Measurements from ENCODE around the gene SOX6. TPM values are rescaled to one million over a fixed set of nuclear protein-coding genes. Genes with fewer than 3 reads are reported as not detected.
"Not testable (repeated sequence)": the region's sequence is repeated elsewhere in the genome, so short reads cannot be mapped to it uniquely, and the experiment has no call there.

SOX6 gene
- total RNA-seq, 3 donors from 2014 or later = 2.0 to 8.0 (median 7.9) TPM

- Histone ChIP-seq H3K36me3 (peaks cover 3% of the 10 kb centered on the region), H3K27ac (no peak overlapping the region), H3K4me3 (no peak overlapping the region), H3K9me3 (no peaks in the 10 kb centered on the region), H3K27me3 (no peaks in the 10 kb centered on the region), H3K4me1 (no peaks in the 10 kb centered on the region)
- TF ChIP-seq POLR2A (IDR thresholded peaks at IDR 0.05) (no peak), POLR2AphosphoS5 (IDR thresholded peaks at IDR 0.05) (no peak)
- TF ChIP-seq, protein P1, sequence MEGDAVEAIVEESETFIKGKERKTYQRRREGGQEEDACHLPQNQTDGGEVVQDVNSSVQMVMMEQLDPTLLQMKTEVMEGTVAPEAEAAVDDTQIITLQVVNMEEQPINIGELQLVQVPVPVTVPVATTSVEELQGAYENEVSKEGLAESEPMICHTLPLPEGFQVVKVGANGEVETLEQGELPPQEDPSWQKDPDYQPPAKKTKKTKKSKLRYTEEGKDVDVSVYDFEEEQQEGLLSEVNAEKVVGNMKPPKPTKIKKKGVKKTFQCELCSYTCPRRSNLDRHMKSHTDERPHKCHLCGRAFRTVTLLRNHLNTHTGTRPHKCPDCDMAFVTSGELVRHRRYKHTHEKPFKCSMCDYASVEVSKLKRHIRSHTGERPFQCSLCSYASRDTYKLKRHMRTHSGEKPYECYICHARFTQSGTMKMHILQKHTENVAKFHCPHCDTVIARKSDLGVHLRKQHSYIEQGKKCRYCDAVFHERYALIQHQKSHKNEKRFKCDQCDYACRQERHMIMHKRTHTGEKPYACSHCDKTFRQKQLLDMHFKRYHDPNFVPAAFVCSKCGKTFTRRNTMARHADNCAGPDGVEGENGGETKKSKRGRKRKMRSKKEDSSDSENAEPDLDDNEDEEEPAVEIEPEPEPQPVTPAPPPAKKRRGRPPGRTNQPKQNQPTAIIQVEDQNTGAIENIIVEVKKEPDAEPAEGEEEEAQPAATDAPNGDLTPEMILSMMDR (IDR thresholded peaks at IDR 0.05) = no peak
- intact Hi-C loops (cut with DNase I; ENCODE audit: low total_unique reads) = no loop called here
- no peak for DNase-seq (ENCODE audit: low spot score in 2 of 2)
Observed at GRCh38 chr11:16382638-16383380, 26.5 kb upstream of the SOX6 start.

DNA sequence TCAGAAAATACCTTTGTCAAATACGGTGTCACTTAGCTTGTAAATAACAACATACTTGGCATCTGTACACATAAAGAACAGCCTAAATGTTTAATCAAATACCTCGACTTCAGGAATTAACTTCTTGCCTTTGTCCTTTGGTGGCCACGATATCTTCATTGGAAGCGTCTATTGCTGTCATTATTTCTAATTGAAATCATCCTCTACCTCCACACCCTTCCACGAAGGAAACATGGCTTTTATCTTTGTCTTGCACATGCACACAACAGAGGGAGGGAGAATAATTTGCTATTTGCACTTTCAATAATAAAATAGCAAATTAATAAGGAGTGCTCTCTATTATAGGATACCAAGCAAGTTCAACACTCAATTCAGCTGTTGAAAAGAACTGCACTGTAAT, 25.8 kb upstream of the SOX6 start:
- H3K4me3 ChIP-seq = no peak overlapping the region
- H3K9me3 ChIP-seq = no peaks in the 10 kb centered on the region
- H3K27ac ChIP-seq = no peak overlapping the region
- intact Hi-C loops (cut with DNase I; ENCODE audit: low total_unique reads) = no loop called here
- TF ChIP-seq POLR2A (IDR thresholded peaks at IDR 0.05) = no peak
- TF ChIP-seq, protein P1 (IDR thresholded peaks at IDR 0.05) = no peak
- TF ChIP-seq POLR2AphosphoS5 (IDR thresholded peaks at IDR 0.05) = no peak
- no peak for DNase-seq (ENCODE audit: low spot score in 2 of 2)
- peaks cover 3% of the 10 kb centered on the region for H3K36me3 ChIP-seq
- H3K27me3 ChIP-seq = no peaks in the 10 kb centered on the region
- no peaks in the 10 kb centered on the region for H3K4me1 ChIP-seq

- intact Hi-C loops (cut with DNase I; ENCODE audit: low total_unique reads) = no loop called here
- Histone ChIP-seq H3K36me3 (peaks cover 3% of the 10 kb centered on the region), H3K27me3 (no peaks in the 10 kb centered on the region), H3K27ac (no peak overlapping the region), H3K9me3 (no peaks in the 10 kb centered on the region), H3K4me1 (no peaks in the 10 kb centered on the region), H3K4me3 (no peak overlapping the region)
- DNase-seq (ENCODE audit: low spot score in 2 of 2) = no peak
- no peak for TF ChIP-seq POLR2A (IDR thresholded peaks at IDR 0.05)
- TF ChIP-seq, protein P1 (IDR thresholded peaks at IDR 0.05) = no peak
- TF ChIP-seq POLR2AphosphoS5 (IDR thresholded peaks at IDR 0.05) = no peak
Observed at GRCh38 chr11:16380941-16381568, 24.7 kb upstream of the SOX6 start.

DNA sequence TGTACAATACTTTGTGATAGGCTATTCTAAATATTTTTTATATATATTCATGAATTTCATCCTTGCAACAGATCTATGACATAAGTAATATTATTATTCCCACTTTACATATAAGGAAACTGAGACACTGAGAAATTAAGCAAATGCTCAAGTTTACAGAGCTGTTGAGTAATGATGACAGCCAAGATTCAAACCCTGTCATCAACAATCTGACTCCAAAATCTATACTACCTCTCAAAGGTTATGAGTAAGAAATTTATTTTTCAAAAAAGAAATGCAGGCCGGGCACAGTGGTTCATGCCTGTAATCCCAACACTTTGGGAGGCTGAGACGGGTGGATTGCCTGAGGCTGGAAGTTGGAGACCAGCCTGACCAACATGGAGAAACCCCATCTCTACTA, 22.6 kb upstream of the SOX6 start:
- Histone ChIP-seq H3K27ac (no peak overlapping the region), H3K36me3 (peaks cover 3% of the 10 kb centered on the region), H3K9me3 (no peaks in the 10 kb centered on the region), H3K27me3 (no peaks in the 10 kb centered on the region), H3K4me1 (no peaks in the 10 kb centered on the region), H3K4me3 (no peak overlapping the region)
- TF ChIP-seq POLR2AphosphoS5 (IDR thresholded peaks at IDR 0.05) (no peak), POLR2A (IDR thresholded peaks at IDR 0.05) (no peak)
- TF ChIP-seq, protein P1 (IDR thresholded peaks at IDR 0.05) = no peak
- no peak for DNase-seq (ENCODE audit: low spot score in 2 of 2)
- intact Hi-C loops (cut with DNase I; ENCODE audit: low total_unique reads) = no loop called here

DNA sequence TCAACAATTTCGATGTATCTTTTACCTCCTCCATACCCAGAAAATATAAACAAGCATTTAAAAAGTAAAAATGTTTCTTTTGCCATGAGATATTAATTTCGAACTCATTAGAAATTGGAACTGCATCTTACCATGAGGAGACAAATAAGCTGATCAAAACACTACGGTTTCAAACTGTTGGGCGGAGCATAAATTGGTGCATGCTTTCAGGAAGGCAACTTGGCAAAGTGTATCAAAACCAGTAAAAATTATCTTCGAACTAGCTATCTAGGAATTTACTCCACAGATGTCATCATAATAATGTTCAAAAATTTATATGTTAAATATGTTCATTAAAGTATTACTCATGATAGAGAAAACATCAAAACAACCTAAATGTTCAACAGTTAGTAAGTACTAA, 21.4 kb upstream of the SOX6 start:
- no peak for DNase-seq (ENCODE audit: low spot score in 2 of 2)
- no peaks in the 10 kb centered on the region for H3K9me3 ChIP-seq
- intact Hi-C loops (cut with DNase I; ENCODE audit: low total_unique reads) = no loop called here
- H3K4me1 ChIP-seq = no peaks in the 10 kb centered on the region
- no peaks in the 10 kb centered on the region for H3K27me3 ChIP-seq
- peaks cover 3% of the 10 kb centered on the region for H3K36me3 ChIP-seq
- no peak overlapping the region for H3K27ac ChIP-seq
- H3K4me3 ChIP-seq = no peak overlapping the region
- TF ChIP-seq, protein P1 (IDR thresholded peaks at IDR 0.05) = no peak
- no peak for TF ChIP-seq POLR2A (IDR thresholded peaks at IDR 0.05)
- no peak for TF ChIP-seq POLR2AphosphoS5 (IDR thresholded peaks at IDR 0.05)

DNA sequence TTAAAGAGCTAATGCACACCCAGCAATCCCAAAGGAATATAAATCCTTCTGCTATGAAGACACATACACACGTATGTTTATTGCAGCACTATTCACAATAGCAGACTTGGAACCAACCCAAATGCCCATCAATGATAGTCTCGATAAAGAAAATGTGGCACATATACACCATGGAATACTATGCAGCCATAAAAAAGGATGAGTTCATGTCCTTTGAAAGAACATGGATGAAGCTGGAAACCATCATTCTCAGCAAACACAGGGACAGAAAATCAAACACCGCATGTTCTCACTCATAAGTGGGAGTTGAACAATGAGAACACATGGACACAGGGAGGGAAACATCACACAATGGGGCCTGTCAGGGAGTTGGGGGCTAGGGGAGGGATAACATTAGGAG, 19.3 kb upstream of the SOX6 start:
- H3K27ac ChIP-seq; intact Hi-C loops (cut with DNase I; ENCODE audit: low total_unique reads); H3K9me3 ChIP-seq; H3K36me3 ChIP-seq; DNase-seq (ENCODE audit: low spot score in 2 of 2); H3K4me1 ChIP-seq; H3K27me3 ChIP-seq; H3K4me3 ChIP-seq: not testable (repeated sequence)
